IPS DF 19.7 (cell line): ENCODE measurements around the gene EIF5AL1.
"Not testable (repeated sequence)": the region's sequence is repeated elsewhere in the genome, so short reads cannot be mapped to it uniquely, and the experiment has no call there.

Source experiments
- DNase-seq: peaks from one replicate; pipeline ENCODE4 v3.0.0-alpha.2; 2013; ENCODE audit warnings: low read depth, low spot score

The EIF5AL1 gene

GRCh38 chr10:79511891-79512583 lies at the start of gene EIF5AL1:
TSS of gene EIF5AL1 (plus strand) at chr10:79512533. CDS start at chr10:79512650, 117 bp downstream.
- not testable (repeated sequence) for DNase-seq

GRCh38 chr10:79463578-79464496 lies 48.5 kb upstream of the EIF5AL1 start:
- DNase-seq = no peak

GRCh38 chr10:79465341-79465740 lies 47.0 kb upstream of the EIF5AL1 start:
- DNase-seq = no peak

- no peak for DNase-seq
Observed at GRCh38 chr10:79468015-79468560, 44.2 kb upstream of the EIF5AL1 start.

GRCh38 chr10:79468841-79469585 lies 43.3 kb upstream of the EIF5AL1 start:
- no peak for DNase-seq

- no peak for DNase-seq
Observed at GRCh38 chr10:79470096-79470495, 42.2 kb upstream of the EIF5AL1 start.

- DNase-seq = no peak
Observed at GRCh38 chr10:79471776-79472175, 40.6 kb upstream of the EIF5AL1 start.

- DNase-seq = no peak
Observed at GRCh38 chr10:79472449-79472848, 39.9 kb upstream of the EIF5AL1 start.

GRCh38 chr10:79472951-79473350 lies 39.4 kb upstream of the EIF5AL1 start:
- DNase-seq = no peak

- no peak for DNase-seq
Observed at GRCh38 chr10:79473496-79474095, 38.7 kb upstream of the EIF5AL1 start.

- no peak for DNase-seq
Observed at GRCh38 chr10:79475119-79475653, 37.1 kb upstream of the EIF5AL1 start.

GRCh38 chr10:79475877-79476276 lies 36.5 kb upstream of the EIF5AL1 start:
- no peak for DNase-seq

GRCh38 chr10:79476645-79477044 lies 35.7 kb upstream of the EIF5AL1 start:
- DNase-seq = no peak

GRCh38 chr10:79477456-79477855 lies 34.9 kb upstream of the EIF5AL1 start:
- DNase-seq = no peak

GRCh38 chr10:79479283-79479909 lies 32.9 kb upstream of the EIF5AL1 start:
- no peak for DNase-seq

GRCh38 chr10:79482304-79482703 lies 30.0 kb upstream of the EIF5AL1 start:
- no peak for DNase-seq

- no peak for DNase-seq
Observed at GRCh38 chr10:79482741-79483140, 29.6 kb upstream of the EIF5AL1 start.

- no peak for DNase-seq
Observed at GRCh38 chr10:79483299-79483698, 29.0 kb upstream of the EIF5AL1 start.

GRCh38 chr10:79483948-79484347 lies 28.4 kb upstream of the EIF5AL1 start:
- DNase-seq = no peak

GRCh38 chr10:79484476-79484875 lies 27.9 kb upstream of the EIF5AL1 start:
- no peak for DNase-seq
